ENCODE measurements around the gene KIR3DL1. TPM values are rescaled to one million over a fixed set of nuclear protein-coding genes. Genes with fewer than 3 reads are reported as not detected.

The KIR3DL1 gene
- polyA plus RNA-seq, 1 of the 3 experiments (the other 2 are of a cell fraction) = not detected

GRCh38 chr19:54804101-54804500 is 12.2 kb upstream of the KIR3DL1 start:
- no peak for DNase-seq
- no peaks in the 10 kb centered on the region for H3F3A ChIP-seq (replicated peaks; ENCODE audit: insufficient read depth)
- no peaks in the 10 kb centered on the region for H3K4me1 ChIP-seq (ENCODE audit: control insufficient read depth in 1 of 2, insufficient read depth in 2 of 2, low read depth in 1 of 2, low read length in 1 of 2)
- H3K27me3 ChIP-seq (ENCODE audit: insufficient read depth) = no peaks in the 10 kb centered on the region
- H3K27ac ChIP-seq (ENCODE audit: low read depth in 2 of 2, low read length in 1 of 2) = no peak overlapping the region
- H3K79me2 ChIP-seq (ENCODE audit: insufficient read depth) = no peaks in the 10 kb centered on the region
- no peak overlapping the region for H3K9ac ChIP-seq
- no peaks in the 10 kb centered on the region for H3K9me3 ChIP-seq
- H3K4me3 ChIP-seq (ENCODE audit: low read depth in 2 of 2, low read length in 1 of 2) = no peak overlapping the region
- WGBS (ENCODE audit: low lambda C conversion rate) = 4% methylated on average over 4 of the region's 5 CpGs
- H4K20me1 ChIP-seq (ENCODE audit: insufficient read depth) = no peaks in the 10 kb centered on the region
- H3K36me3 ChIP-seq (replicated peaks in 1 of 2; ENCODE audit: control insufficient read depth in 1 of 2, insufficient read depth in 2 of 2, low read length in 1 of 2) = no peaks in the 10 kb centered on the region
- no peak for TF ChIP-seq ZBTB33 (IDR thresholded peaks at IDR 0.05; ENCODE audit: borderline replicate concordance, low read depth)
- TF ChIP-seq TCF12 (IDR thresholded peaks at IDR 0.05) = no peak
- TF ChIP-seq, protein P1, sequence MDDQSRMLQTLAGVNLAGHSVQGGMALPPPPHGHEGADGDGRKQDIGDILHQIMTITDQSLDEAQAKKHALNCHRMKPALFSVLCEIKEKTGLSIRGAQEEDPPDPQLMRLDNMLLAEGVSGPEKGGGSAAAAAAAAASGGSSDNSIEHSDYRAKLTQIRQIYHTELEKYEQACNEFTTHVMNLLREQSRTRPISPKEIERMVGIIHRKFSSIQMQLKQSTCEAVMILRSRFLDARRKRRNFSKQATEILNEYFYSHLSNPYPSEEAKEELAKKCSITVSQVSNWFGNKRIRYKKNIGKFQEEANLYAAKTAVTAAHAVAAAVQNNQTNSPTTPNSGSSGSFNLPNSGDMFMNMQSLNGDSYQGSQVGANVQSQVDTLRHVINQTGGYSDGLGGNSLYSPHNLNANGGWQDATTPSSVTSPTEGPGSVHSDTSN (IDR thresholded peaks at IDR 0.05) = no peak
- no peak for TF ChIP-seq IRF3 (IDR thresholded peaks at IDR 0.05; ENCODE audit: low read depth, low read length)
- TF ChIP-seq SMC3 (IDR thresholded peaks at IDR 0.05; ENCODE audit: low read depth, low read length) = no peak
- no peak for TF ChIP-seq YY1 (IDR thresholded peaks at IDR 0.05; ENCODE audit: low read depth)
- no peak for TF ChIP-seq USF2 (IDR thresholded peaks at IDR 0.05; ENCODE audit: borderline replicate concordance, low read depth, low read length)
- TF ChIP-seq EZH2phosphoT487 (IDR thresholded peaks at IDR 0.05; ENCODE audit: borderline replicate concordance, low read depth) = no peak
- TF ChIP-seq RXRA (IDR thresholded peaks at IDR 0.05; ENCODE audit: borderline replicate concordance, low read depth) = no peak
- TF ChIP-seq POLR2AphosphoS5 (IDR thresholded peaks at IDR 0.05; ENCODE audit: low read depth, low read length) = no peak
- TF ChIP-seq GATA2 (CRISPR knock-in tag; IDR thresholded peaks at IDR 0.05) = no peak
- no peak for TF ChIP-seq RFX5 (IDR thresholded peaks at IDR 0.05; ENCODE audit: low read length)
- TF ChIP-seq FOXJ3 (CRISPR knock-in tag; IDR thresholded peaks at IDR 0.05) = no peak
- TF ChIP-seq RAD21 (IDR thresholded peaks at IDR 0.05; ENCODE audit: low read length) = no peak
- no peak for TF ChIP-seq NRF1 (IDR thresholded peaks at IDR 0.05; ENCODE audit: low read depth, low read length)
- TF ChIP-seq TEAD4 (IDR thresholded peaks at IDR 0.05; ENCODE audit: borderline replicate concordance, insufficient read depth) = no peak
- TF ChIP-seq GABPA (IDR thresholded peaks at IDR 0.05; ENCODE audit: low read depth) = no peak
- H3K4me2 ChIP-seq = no peak overlapping the region
- POLR2A ChIA-PET = no interaction called here
- no peak overlapping the region for H2AFZ ChIP-seq (ENCODE audit: low read depth)
- CTCF ChIA-PET = interaction anchor here (0.7 kb wide), 1 partner anchor 1116 kb away, joined by 3 read pairs; no protein-coding TSS in a partner anchor
- no peaks in the 10 kb centered on the region for H3K9me2 ChIP-seq
